ENCODE results near the gene RAB36.

RAB36 gene

GRCh38 chr22:23161029-23161428 is 15.8 kb downstream of the RAB36 start:
- H3K9ac ChIP-seq (ENCODE audit: low read depth, low read length): no peak overlapping the region

DNA sequence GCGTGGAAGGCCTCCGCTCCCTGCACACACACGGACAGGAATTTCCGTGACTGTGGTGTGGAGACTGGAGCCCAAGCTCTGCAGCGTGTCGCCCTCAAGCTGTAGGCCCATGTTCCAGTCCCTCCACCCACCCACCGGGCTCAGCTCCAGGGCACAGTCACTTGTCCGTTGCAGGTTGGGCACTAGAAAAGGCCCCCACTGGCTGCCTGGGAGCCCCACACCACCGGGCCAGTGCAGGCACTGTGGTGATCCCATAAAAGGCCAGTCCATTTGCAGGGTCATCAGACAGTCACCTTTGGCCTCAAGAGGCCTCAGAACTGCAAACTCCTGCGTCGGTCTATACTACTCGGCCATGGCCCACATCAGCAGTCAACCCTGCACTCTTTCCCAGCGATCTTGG is 16.3 kb downstream of the RAB36 start:
- peaks cover 5% of the 10 kb centered on the region; the same call in 1 of the 2 replicates for H3K4me1 ChIP-seq (ENCODE audit: insufficient read depth, low read length)
- no peaks in the 10 kb centered on the region for H3K9me3 ChIP-seq (ENCODE audit: control insufficient read depth, insufficient read depth, low read length)
- H3K36me3 ChIP-seq (ENCODE audit: insufficient read depth, low read length): no peaks in the 10 kb centered on the region
- no peak overlapping the region for H3K9ac ChIP-seq (ENCODE audit: low read depth, low read length)

More at GRCh38 chr22:23161029-23161428, 15.8 kb downstream of the RAB36 start:
- peaks cover 7% of the 10 kb centered on the region; the same call in 1 of the 2 replicates for H3K4me1 ChIP-seq (ENCODE audit: insufficient read depth, low read length)
- no peaks in the 10 kb centered on the region for H3K36me3 ChIP-seq (ENCODE audit: insufficient read depth, low read length)
- no peaks in the 10 kb centered on the region for H3K9me3 ChIP-seq (ENCODE audit: control insufficient read depth, insufficient read depth, low read length)

- Histone ChIP-seq H3K9ac (ENCODE audit: low read depth, low read length) (no peak overlapping the region), H3K9me3 (ENCODE audit: control insufficient read depth, insufficient read depth, low read length) (no peaks in the 10 kb centered on the region), H3K36me3 (ENCODE audit: insufficient read depth, low read length) (no peaks in the 10 kb centered on the region), H3K4me1 (ENCODE audit: insufficient read depth, low read length) (no peaks in the 10 kb centered on the region)
Measured at GRCh38 chr22:23163665-23164064, 18.4 kb downstream of the RAB36 start.

GRCh38 chr22:23164091-23164490 is 18.8 kb downstream of the RAB36 start:
- no peaks in the 10 kb centered on the region for H3K4me1 ChIP-seq (ENCODE audit: insufficient read depth, low read length)
- no peaks in the 10 kb centered on the region for H3K9me3 ChIP-seq (ENCODE audit: control insufficient read depth, insufficient read depth, low read length)
- H3K9ac ChIP-seq (ENCODE audit: low read depth, low read length): no peak overlapping the region
- no peaks in the 10 kb centered on the region for H3K36me3 ChIP-seq (ENCODE audit: insufficient read depth, low read length)

GRCh38 chr22:23166042-23166831 is 21.0 kb downstream of the RAB36 start:
- Histone ChIP-seq H3K9ac (ENCODE audit: low read depth, low read length) (no peak overlapping the region), H3K4me1 (ENCODE audit: insufficient read depth, low read length) (no peaks in the 10 kb centered on the region), H3K9me3 (ENCODE audit: control insufficient read depth, insufficient read depth, low read length) (no peaks in the 10 kb centered on the region), H3K36me3 (ENCODE audit: insufficient read depth, low read length) (no peaks in the 10 kb centered on the region)

GRCh38 chr22:23166841-23167616 is 21.8 kb downstream of the RAB36 start:
- no peaks in the 10 kb centered on the region for H3K36me3 ChIP-seq (ENCODE audit: insufficient read depth, low read length)
- H3K9ac ChIP-seq (ENCODE audit: low read depth, low read length): no peak overlapping the region
- no peaks in the 10 kb centered on the region for H3K4me1 ChIP-seq (ENCODE audit: insufficient read depth, low read length)
- no peaks in the 10 kb centered on the region for H3K9me3 ChIP-seq (ENCODE audit: control insufficient read depth, insufficient read depth, low read length)

- Histone ChIP-seq H3K9ac (ENCODE audit: low read depth, low read length) (no peak overlapping the region), H3K36me3 (ENCODE audit: insufficient read depth, low read length) (no peaks in the 10 kb centered on the region), H3K9me3 (ENCODE audit: control insufficient read depth, insufficient read depth, low read length) (no peaks in the 10 kb centered on the region), H3K4me1 (ENCODE audit: insufficient read depth, low read length) (no peaks in the 10 kb centered on the region)
Measured at GRCh38 chr22:23168391-23169042, 23.2 kb downstream of the RAB36 start.

DNA sequence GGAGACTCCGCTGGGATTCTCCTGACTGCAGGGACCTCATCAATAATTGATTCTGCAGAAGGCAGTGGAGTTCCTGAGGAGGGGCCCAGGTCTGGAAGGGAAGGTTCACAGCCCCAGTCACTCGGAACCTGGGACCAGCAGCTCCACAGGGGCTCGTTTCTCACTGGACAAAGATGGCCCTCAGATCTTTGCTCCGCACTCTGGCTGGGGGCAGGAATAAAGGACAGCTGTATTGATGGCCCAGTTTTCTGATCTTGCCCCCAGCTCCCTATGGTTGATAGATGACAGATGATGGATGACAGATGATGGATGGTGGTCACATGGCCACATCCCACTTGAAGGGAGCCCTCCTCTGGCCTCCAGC is 23.7 kb downstream of the RAB36 start:
- no peak overlapping the region for H3K9ac ChIP-seq (ENCODE audit: low read depth, low read length)
- no peaks in the 10 kb centered on the region for H3K4me1 ChIP-seq (ENCODE audit: insufficient read depth, low read length)
- H3K36me3 ChIP-seq (ENCODE audit: insufficient read depth, low read length): no peaks in the 10 kb centered on the region
- H3K9me3 ChIP-seq (ENCODE audit: control insufficient read depth, insufficient read depth, low read length): no peaks in the 10 kb centered on the region

DNA sequence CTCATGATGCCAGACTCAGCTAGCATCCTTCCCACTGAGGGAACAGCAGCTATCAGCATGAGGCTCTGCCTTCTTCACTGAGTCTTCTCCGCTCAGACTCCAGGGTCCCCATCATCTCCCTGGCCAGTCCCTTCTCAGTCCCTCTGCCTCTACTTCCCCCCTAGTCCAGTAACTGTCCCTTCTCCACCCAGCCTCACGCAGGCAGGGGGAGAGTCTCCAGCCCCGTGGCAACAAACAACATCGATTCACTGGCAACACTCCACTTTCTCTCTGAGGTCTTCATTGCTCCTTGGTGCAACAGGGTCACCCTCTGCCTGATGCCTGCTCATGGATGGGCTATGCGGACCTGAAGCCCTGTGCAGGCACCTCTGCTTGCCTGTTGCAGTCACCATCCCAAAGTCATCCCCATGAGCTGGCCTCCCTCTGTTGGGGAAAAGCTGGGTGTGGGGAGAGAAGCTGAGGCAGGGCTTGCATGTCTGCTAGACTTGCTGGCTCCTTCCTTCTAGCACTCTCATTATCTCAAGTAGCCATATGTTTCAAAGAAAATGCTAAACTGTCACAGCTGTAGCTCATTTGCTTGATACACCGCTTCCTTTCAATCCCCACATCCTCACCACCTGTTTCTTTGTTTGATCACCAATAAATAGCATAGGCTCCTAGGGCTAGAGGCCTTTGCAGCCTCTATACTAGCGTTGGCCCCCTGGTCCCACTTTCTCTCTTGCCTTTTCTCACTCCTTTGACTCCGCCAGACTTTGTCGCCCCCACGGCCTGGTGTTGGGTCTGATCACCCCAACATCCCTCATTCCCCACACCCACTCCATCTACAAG is 30.8 kb downstream of the RAB36 start:
- Histone ChIP-seq H3K9me3 (ENCODE audit: control insufficient read depth, insufficient read depth, low read length) (peaks cover 10% of the 10 kb centered on the region), H3K9ac (ENCODE audit: low read depth, low read length) (no peak overlapping the region), H3K36me3 (ENCODE audit: insufficient read depth, low read length) (no peaks in the 10 kb centered on the region), H3K4me1 (ENCODE audit: insufficient read depth, low read length) (peaks cover 9% of the 10 kb centered on the region; the same call in 1 of the 2 replicates)

DNA sequence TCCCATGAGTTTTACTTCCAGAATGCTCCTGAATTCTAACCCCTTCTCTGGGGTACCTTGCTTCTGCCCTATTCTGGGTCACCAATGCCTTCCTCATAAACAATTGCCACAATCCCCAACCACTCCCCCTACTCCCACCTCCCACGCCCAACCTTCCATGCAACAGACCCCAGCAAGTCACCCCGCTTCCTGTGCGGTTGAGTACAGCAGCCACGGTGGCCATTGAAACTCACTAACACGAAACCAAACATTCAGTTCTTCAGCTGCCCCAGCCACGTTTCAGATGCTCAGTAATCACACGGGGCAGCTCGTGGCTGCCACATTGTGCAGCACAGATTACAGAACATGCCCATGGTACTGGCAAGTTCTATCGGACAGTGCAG is 31.4 kb downstream of the RAB36 start:
- no peaks in the 10 kb centered on the region for H3K36me3 ChIP-seq (ENCODE audit: insufficient read depth, low read length)
- H3K9me3 ChIP-seq (ENCODE audit: control insufficient read depth, insufficient read depth, low read length): peaks cover 10% of the 10 kb centered on the region
- no peak overlapping the region for H3K9ac ChIP-seq (ENCODE audit: low read depth, low read length)
- peaks cover 9% of the 10 kb centered on the region; the same call in 1 of the 2 replicates for H3K4me1 ChIP-seq (ENCODE audit: insufficient read depth, low read length)

DNA sequence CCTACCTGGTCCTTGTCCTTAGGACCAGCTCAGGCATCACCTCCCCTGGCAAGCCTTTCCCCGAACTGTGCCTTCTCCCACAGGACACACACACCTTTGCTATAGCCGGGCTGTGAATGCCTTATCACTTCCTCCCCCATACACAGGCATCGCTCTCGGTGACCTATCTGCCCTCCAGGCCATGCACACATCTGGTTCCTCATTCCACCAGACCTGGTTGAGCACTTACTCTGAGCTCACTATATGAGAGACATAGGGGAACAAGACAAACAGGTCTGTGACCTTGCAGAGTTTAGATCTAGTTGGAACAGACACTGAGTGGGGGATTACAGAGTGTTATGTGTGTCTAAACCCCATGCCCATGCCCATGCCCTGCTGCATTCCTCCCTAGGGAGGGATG is 31.9 kb downstream of the RAB36 start:
- Histone ChIP-seq H3K36me3 (ENCODE audit: insufficient read depth, low read length) (no peaks in the 10 kb centered on the region), H3K4me1 (ENCODE audit: insufficient read depth, low read length) (peaks cover 9% of the 10 kb centered on the region; the same call in 1 of the 2 replicates), H3K9me3 (ENCODE audit: control insufficient read depth, insufficient read depth, low read length) (peaks cover 10% of the 10 kb centered on the region), H3K9ac (ENCODE audit: low read depth, low read length) (no peak overlapping the region)

GRCh38 chr22:23178512-23179254 is 33.4 kb downstream of the RAB36 start:
- peaks cover 10% of the 10 kb centered on the region for H3K9me3 ChIP-seq (ENCODE audit: control insufficient read depth, insufficient read depth, low read length)
- no peak overlapping the region; the same call in 1 of the 2 replicates for H3K9ac ChIP-seq (ENCODE audit: low read depth, low read length)
- H3K36me3 ChIP-seq (ENCODE audit: insufficient read depth, low read length): no peaks in the 10 kb centered on the region
- H3K4me1 ChIP-seq (ENCODE audit: insufficient read depth, low read length): peaks cover 12% of the 10 kb centered on the region
